ENCODE results near the gene IRF5. TPM values are rescaled to one million over a fixed set of nuclear protein-coding genes. Genes with fewer than 3 reads are reported as not detected.

The IRF5 gene
- total RNA-seq, 1 experiment from 2014 or later, result 0.66 TPM

DNA sequence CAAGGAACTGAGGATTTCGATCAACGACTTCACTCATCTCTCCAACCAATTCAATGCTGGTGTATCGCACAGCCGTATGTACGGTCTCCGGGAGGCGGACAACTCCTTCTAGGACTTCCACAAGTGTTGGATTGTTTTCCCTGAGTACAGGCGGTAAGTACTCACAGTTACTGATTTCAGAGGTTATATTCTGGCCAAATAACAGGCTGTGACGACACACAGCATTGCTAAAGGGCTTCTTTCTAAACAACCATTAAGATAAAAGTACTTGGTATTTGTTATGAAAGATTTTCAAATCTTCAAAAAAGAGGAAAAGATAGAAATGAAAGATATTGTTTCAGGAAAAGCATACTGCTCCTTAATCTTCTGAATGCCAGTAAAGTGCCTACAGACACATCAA, 52.2 kb downstream of the IRF5 start:
- no peak overlapping the region for H3K4me3 Mint-ChIP-seq
- TF ChIP-seq NFYB (CRISPR knock-in tag; conservative IDR thresholded peaks at IDR 0.05; ENCODE audit: low read depth), result no peak
- no peak for TF ChIP-seq CREM (CRISPR knock-in tag; IDR thresholded peaks at IDR 0.05)
- no peak for TF ChIP-seq MYBL2 (CRISPR knock-in tag; IDR thresholded peaks at IDR 0.05)
- TF ChIP-seq CDX4 (CRISPR knock-in tag; IDR thresholded peaks at IDR 0.05; ENCODE audit: borderline replicate concordance), result no peak
- no peak for TF ChIP-seq ZNF138 (CRISPR knock-in tag; conservative IDR thresholded peaks at IDR 0.05)
- TF ChIP-seq, protein P1, sequence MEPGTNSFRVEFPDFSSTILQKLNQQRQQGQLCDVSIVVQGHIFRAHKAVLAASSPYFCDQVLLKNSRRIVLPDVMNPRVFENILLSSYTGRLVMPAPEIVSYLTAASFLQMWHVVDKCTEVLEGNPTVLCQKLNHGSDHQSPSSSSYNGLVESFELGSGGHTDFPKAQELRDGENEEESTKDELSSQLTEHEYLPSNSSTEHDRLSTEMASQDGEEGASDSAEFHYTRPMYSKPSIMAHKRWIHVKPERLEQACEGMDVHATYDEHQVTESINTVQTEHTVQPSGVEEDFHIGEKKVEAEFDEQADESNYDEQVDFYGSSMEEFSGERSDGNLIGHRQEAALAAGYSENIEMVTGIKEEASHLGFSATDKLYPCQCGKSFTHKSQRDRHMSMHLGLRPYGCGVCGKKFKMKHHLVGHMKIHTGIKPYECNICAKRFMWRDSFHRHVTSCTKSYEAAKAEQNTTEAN (CRISPR knock-in tag; IDR thresholded peaks at IDR 0.05), result no peak
- TF ChIP-seq, protein P2, sequence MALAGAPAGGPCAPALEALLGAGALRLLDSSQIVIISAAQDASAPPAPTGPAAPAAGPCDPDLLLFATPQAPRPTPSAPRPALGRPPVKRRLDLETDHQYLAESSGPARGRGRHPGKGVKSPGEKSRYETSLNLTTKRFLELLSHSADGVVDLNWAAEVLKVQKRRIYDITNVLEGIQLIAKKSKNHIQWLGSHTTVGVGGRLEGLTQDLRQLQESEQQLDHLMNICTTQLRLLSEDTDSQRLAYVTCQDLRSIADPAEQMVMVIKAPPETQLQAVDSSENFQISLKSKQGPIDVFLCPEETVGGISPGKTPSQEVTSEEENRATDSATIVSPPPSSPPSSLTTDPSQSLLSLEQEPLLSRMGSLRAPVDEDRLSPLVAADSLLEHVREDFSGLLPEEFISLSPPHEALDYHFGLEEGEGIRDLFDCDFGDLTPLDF (CRISPR knock-in tag; IDR thresholded peaks at IDR 0.05), result no peak
- CTCF ChIA-PET, result interaction anchor here (0.8 kb wide), 1 partner anchor 102 kb away, joined by 5 read pairs; no protein-coding TSS in a partner anchor
- no peaks in the 10 kb centered on the region for H3K27me3 Mint-ChIP-seq (ENCODE audit: low read depth)
- peaks cover 16% of the 10 kb centered on the region for H3K4me1 Mint-ChIP-seq
- ATAC-seq (no peak), DNase-seq (ENCODE audit: low spot score) (no peak)
- H3K36me3 Mint-ChIP-seq, result peaks cover 55% of the 10 kb centered on the region
- no peaks in the 10 kb centered on the region for H3K9me3 Mint-ChIP-seq
- no peak overlapping the region for H3K27ac Mint-ChIP-seq
- POLR2A ChIA-PET, result no interaction called here

- ATAC-seq, result no peak
- H3K9me3 Mint-ChIP-seq, result no peaks in the 10 kb centered on the region
- H3K27ac Mint-ChIP-seq, result no peak overlapping the region
- peaks cover 47% of the 10 kb centered on the region for H3K36me3 Mint-ChIP-seq
- H3K4me3 Mint-ChIP-seq, result no peak overlapping the region
- ChIA-PET POLR2A (no interaction called here), CTCF (interaction anchor here (1.9 kb wide), 1 partner anchor 46 kb away, joined by 5 read pairs; no protein-coding TSS in a partner anchor)
- H3K27me3 Mint-ChIP-seq (ENCODE audit: low read depth), result no peaks in the 10 kb centered on the region
- no peak for DNase-seq (ENCODE audit: low spot score)
- H3K4me1 Mint-ChIP-seq, result no peaks in the 10 kb centered on the region
- TF ChIP-seq NFYB (CRISPR knock-in tag; conservative IDR thresholded peaks at IDR 0.05; ENCODE audit: low read depth) (no peak), HMGA2 (CRISPR knock-in tag; IDR thresholded peaks at IDR 0.05) (no peak), CDX4 (CRISPR knock-in tag; IDR thresholded peaks at IDR 0.05; ENCODE audit: borderline replicate concordance) (no peak), KAT7 (CRISPR knock-in tag; IDR thresholded peaks at IDR 0.05; ENCODE audit: borderline replicate concordance) (no peak), ZMAT4 (CRISPR knock-in tag; IDR thresholded peaks at IDR 0.05) (no peak), ZNF425 (CRISPR knock-in tag; conservative IDR thresholded peaks at IDR 0.05) (no peak), ZNF121 (CRISPR knock-in tag; IDR thresholded peaks at IDR 0.05) (no peak), TP53 (CRISPR knock-in tag; IDR thresholded peaks at IDR 0.05) (no peak), IRF1 (CRISPR knock-in tag; IDR thresholded peaks at IDR 0.05) (no peak), ZNF138 (CRISPR knock-in tag; conservative IDR thresholded peaks at IDR 0.05) (no peak), SMAD4 (CRISPR knock-in tag; IDR thresholded peaks at IDR 0.05) (no peak), TEAD1 (CRISPR knock-in tag; IDR thresholded peaks at IDR 0.05) (no peak)
- TF ChIP-seq, protein P3, sequence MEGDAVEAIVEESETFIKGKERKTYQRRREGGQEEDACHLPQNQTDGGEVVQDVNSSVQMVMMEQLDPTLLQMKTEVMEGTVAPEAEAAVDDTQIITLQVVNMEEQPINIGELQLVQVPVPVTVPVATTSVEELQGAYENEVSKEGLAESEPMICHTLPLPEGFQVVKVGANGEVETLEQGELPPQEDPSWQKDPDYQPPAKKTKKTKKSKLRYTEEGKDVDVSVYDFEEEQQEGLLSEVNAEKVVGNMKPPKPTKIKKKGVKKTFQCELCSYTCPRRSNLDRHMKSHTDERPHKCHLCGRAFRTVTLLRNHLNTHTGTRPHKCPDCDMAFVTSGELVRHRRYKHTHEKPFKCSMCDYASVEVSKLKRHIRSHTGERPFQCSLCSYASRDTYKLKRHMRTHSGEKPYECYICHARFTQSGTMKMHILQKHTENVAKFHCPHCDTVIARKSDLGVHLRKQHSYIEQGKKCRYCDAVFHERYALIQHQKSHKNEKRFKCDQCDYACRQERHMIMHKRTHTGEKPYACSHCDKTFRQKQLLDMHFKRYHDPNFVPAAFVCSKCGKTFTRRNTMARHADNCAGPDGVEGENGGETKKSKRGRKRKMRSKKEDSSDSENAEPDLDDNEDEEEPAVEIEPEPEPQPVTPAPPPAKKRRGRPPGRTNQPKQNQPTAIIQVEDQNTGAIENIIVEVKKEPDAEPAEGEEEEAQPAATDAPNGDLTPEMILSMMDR (IDR thresholded peaks at IDR 0.05), result no peak
- TF ChIP-seq, protein P4, sequence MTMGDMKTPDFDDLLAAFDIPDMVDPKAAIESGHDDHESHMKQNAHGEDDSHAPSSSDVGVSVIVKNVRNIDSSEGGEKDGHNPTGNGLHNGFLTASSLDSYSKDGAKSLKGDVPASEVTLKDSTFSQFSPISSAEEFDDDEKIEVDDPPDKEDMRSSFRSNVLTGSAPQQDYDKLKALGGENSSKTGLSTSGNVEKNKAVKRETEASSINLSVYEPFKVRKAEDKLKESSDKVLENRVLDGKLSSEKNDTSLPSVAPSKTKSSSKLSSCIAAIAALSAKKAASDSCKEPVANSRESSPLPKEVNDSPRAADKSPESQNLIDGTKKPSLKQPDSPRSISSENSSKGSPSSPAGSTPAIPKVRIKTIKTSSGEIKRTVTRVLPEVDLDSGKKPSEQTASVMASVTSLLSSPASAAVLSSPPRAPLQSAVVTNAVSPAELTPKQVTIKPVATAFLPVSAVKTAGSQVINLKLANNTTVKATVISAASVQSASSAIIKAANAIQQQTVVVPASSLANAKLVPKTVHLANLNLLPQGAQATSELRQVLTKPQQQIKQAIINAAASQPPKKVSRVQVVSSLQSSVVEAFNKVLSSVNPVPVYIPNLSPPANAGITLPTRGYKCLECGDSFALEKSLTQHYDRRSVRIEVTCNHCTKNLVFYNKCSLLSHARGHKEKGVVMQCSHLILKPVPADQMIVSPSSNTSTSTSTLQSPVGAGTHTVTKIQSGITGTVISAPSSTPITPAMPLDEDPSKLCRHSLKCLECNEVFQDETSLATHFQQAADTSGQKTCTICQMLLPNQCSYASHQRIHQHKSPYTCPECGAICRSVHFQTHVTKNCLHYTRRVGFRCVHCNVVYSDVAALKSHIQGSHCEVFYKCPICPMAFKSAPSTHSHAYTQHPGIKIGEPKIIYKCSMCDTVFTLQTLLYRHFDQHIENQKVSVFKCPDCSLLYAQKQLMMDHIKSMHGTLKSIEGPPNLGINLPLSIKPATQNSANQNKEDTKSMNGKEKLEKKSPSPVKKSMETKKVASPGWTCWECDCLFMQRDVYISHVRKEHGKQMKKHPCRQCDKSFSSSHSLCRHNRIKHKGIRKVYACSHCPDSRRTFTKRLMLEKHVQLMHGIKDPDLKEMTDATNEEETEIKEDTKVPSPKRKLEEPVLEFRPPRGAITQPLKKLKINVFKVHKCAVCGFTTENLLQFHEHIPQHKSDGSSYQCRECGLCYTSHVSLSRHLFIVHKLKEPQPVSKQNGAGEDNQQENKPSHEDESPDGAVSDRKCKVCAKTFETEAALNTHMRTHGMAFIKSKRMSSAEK (CRISPR knock-in tag; IDR thresholded peaks at IDR 0.05; ENCODE audit: borderline replicate concordance), result no peak
- TF ChIP-seq, protein P1 (CRISPR knock-in tag; IDR thresholded peaks at IDR 0.05), result no peak
Measured at GRCh38 chr7:128993419-128993818, 55.7 kb downstream of the IRF5 start.
